VCaP (cell line): ENCODE measurements around the gene RPTOR.

ENCODE experiments used
- H3K27ac ChIP-seq: fragments of 450-650 bp; 2 replicates; pipeline ENCODE4 v1.5.1; 2017
- TF ChIP-seq, protein P1 (sequence below): fragments of 450-650 bp; conservative IDR thresholded peaks from 2 replicates; pipeline ENCODE4 v1.5.1; 2017; ENCODE audit warnings: mild to moderate bottlenecking, moderate library complexity

RPTOR gene

DNA sequence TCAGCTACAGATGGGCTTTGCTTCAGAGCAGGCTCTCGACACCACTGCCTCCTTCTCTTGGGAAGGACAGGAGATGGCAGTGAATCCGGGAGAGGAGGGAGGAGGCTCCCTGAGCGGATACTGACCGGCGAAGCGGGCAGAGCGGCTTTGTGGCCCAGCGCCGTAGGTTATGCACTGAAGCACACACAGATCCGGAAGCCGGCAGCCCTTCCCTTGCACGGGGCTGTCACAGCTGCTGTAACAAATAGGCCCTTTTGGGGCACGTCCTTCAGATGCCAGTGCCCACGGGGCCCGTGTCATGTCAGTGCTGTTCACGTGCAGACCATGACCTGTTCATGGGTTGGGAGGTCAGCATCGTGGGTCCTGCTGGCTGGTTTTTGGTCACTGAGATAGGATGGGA lies 302.3 kb downstream of the RPTOR start:
- TF ChIP-seq, protein P1, sequence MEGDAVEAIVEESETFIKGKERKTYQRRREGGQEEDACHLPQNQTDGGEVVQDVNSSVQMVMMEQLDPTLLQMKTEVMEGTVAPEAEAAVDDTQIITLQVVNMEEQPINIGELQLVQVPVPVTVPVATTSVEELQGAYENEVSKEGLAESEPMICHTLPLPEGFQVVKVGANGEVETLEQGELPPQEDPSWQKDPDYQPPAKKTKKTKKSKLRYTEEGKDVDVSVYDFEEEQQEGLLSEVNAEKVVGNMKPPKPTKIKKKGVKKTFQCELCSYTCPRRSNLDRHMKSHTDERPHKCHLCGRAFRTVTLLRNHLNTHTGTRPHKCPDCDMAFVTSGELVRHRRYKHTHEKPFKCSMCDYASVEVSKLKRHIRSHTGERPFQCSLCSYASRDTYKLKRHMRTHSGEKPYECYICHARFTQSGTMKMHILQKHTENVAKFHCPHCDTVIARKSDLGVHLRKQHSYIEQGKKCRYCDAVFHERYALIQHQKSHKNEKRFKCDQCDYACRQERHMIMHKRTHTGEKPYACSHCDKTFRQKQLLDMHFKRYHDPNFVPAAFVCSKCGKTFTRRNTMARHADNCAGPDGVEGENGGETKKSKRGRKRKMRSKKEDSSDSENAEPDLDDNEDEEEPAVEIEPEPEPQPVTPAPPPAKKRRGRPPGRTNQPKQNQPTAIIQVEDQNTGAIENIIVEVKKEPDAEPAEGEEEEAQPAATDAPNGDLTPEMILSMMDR, result no peak
- H3K27ac ChIP-seq, result no peak overlapping the region

DNA sequence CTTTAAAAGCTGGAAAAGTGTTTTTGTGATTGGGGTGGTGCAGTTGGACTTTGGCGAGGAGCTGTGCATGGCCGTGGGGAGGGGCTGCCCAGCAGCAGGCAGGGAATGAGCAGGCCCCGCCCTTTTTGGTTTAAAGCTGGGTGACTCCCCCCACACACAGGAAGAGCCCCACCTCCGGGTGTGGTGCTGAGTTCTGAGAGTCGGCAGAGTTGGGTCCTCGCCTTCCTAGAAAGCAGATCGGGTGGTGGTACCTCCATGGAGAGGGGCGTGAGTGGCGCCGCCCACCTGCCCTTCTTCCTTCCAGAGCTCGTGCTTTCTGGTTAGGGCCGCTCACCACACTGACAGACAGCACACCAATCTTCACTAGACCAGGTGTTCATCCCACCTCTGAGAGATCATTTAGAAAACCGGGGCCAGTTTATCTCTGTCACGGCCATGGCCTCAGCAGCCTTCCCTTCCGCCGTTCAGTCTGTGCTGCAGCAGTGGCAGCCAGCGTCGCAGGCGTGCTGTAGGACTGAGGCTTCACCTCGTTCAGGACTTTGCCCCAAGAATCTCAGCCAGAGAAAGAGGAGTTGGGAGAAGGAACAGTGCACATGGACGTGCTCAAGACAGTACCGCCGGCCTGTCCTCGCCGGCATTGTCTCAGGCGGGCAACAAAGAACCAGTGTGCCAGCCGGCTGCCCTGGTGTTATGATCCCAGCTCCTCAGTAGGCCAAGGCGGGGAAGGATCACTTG lies 303.0 kb downstream of the RPTOR start:
- TF ChIP-seq, protein P1, result no peak
- H3K27ac ChIP-seq, result peak overlapping the region; percentile 26

DNA sequence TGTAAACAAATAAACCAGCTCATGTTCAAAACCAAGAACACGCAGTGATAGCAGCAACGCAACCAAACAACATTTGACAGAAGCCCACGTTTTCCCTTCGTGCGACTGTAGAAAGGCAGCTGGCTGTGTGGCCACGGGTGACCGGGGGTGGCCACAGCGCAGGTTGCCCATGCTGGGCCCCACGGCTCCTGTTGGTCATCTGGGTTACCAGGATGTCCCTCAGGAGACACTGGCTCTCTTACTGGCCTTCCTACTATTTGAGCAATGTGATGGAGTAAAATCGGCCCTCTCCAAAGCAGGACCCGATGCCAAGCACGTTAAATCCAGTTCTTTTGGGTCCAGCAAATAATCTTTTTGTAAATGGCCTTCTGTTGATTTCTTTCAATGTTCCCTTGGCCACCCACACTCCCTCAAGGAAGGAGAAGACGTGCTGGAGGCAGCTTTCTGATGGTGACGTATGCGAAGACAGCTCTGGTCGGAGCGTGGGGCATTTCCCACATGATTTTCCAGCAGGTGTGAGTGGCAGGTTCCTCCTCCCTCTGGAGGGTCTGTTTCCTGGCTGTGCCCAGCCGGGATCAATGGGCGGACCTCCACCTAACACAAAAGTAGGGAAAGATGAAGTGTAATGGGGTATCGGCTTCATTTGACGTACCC lies 303.9 kb downstream of the RPTOR start:
- TF ChIP-seq, protein P1, result no peak

DNA sequence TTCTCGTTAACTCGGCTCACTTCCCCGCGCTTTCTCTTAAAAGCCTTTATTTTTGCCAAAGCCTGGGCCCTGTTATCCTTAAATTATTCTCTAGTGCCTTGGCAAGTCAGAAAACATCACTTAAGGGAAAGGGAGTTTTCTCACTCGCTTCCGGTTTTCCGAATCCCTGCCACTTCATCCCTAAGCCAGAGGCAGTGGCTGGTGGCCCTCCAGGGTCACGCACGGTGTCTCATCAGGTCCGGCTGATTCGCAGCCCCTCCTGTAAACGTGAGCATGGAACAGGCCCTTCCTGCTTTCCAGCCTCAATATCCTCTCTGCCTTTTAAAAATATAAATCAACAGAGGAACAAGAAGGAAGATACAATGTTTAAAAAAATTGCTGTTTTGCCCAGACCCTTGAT lies 304.5 kb downstream of the RPTOR start:
- no peak overlapping the region for H3K27ac ChIP-seq
- TF ChIP-seq, protein P1, result no peak

More for the DNA sequence above, 303.9 kb downstream of the RPTOR start:
- H3K27ac ChIP-seq, result peak overlapping the region; percentile 26

DNA sequence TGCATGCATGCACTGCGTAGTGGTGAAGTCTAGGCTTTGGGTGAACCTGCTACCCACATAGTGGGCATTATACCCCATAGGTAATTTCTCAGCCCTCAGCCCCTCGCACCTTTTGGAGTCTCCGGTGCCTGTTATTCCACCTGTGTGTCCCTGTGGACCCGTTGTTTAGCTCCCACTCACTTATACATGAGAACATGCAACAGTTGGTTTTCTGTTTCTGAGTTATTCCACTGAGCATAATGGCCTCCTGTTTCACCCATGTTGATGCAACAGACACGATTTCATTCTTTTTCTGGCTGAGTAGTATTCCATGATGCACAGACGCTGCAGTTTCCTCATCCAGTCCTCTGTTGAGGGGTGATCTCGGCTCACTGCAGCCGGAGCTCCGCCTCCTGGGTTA lies 305.5 kb downstream of the RPTOR start:
- TF ChIP-seq, protein P1, result no peak
- no peak overlapping the region for H3K27ac ChIP-seq

DNA sequence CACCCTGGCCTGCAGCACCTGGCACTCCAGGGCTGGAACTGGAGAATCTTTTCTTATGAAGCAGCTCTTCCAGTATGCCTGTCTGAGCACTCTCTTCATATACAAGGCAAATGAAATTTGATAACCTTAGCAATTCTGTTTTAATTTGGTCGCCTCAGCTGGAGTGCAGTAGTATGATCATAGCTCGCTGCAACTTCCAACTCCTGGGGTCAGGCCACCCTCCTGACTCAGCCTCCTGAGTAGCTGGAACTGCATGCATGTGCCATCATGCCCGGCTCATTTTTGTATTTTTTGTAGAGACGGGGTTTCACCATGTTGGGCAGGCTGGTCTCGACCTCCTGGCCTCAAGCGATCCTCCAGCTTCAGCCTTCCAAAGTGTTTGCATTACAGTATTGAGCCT lies 306.2 kb downstream of the RPTOR start:
- TF ChIP-seq, protein P1, result no peak
- peak overlapping the region; percentile 55 for H3K27ac ChIP-seq

DNA sequence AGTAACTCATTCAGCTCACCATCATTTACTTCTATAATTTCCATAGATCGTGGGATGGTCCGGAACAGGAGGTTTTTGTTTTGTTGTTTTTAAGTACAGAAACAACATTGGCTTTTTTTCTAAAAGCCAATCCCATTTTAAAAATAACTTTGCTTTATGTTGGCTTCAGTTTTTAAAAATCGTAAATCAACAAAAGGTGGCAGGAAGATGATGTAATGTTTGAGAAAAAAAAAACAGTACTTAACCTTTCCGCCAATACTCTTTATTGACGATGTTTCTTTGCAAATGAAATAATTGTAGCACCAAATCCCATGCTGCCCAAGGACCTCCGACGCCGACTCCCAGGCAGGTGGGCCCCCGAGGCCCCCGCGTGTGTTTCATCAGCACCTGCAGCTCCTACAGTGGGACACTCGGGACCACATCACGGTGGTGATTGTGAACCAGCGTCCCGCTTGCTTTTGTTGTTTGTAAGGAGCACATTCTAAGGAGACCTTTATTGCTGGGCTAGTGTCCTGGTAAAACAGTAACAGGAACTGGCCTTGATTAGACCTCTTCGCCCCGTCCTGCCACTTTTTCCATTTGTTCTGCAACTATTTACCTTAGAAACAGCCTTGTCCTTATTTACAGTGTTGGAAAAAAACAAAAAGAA lies 306.8 kb downstream of the RPTOR start:
- TF ChIP-seq, protein P1, result no peak
- H3K27ac ChIP-seq, result peak overlapping the region; percentile 55
